H1 (cell line): Measurements from ENCODE around the gene PACSIN2.

Source experiments
- ATF2 ChIP-seq: IDR thresholded peaks from 2 replicates; pipeline ENCODE4 v1.6.1; 2012; ENCODE audit warnings: low read length, inconsistent platforms
- ATF3 ChIP-seq: IDR thresholded peaks from 2 replicates; pipeline ENCODE4 v1.6.1; 2011; ENCODE audit warnings: low read depth, mild to moderate bottlenecking, low read length; ENCODE audit not compliant: insufficient read depth
- CTCF ChIP-seq, 3 experiments: IDR thresholded peaks; 1 replicate in 2 of 3; 2 replicates in 1 of 3; pipeline versions ENCODE4 v1.5.1 to v1.6.1; 2011; ENCODE audit warnings: low read length in 3 of 3, mild to moderate bottlenecking in 3 of 3, inconsistent platforms in 2 of 3, low read depth in 1 of 3, moderate library complexity in 1 of 3; ENCODE audit not compliant: insufficient read depth in 1 of 3; ENCODE audit errors: control extremely low read depth in 1 of 3
- EP300 ChIP-seq, 2 experiments: IDR thresholded peaks; 1 replicate in 1 of 2; 2 replicates in 1 of 2; pipeline ENCODE4 v1.6.1; 2011 to 2012; ENCODE audit warnings: low read depth in 2 of 2, low read length in 2 of 2, mild to moderate bottlenecking in 2 of 2, borderline replicate concordance in 1 of 2, inconsistent platforms in 1 of 2, moderate library complexity in 1 of 2
- EZH2 ChIP-seq: fragments of 200-600 bp; sonication (generic); IDR thresholded peaks from 2 replicates; pipeline ENCODE4 v1.7.1; 2012; ENCODE audit warnings: low read depth, mild to moderate bottlenecking, moderate library complexity, low read length, inconsistent platforms; ENCODE audit not compliant: severe bottlenecking
- JUN ChIP-seq: IDR thresholded peaks from 2 replicates; pipeline ENCODE4 v1.6.1; 2011; ENCODE audit warnings: low read depth, mild to moderate bottlenecking, improper control_type of control experiment, low read length
- JUND ChIP-seq: IDR thresholded peaks from 2 replicates; pipeline ENCODE4 v1.6.1; 2011; ENCODE audit warnings: mild to moderate bottlenecking, improper control_type of control experiment, low read length

- TF ChIP-seq JUN = no peak
- no peak for TF ChIP-seq EP300 (IDR thresholded peaks at IDR 0.05; ENCODE audit: borderline replicate concordance in 1 of 2, low read depth in 2 of 2, low read length in 2 of 2)
- TF ChIP-seq CTCF (IDR thresholded peaks at IDR 0.05; ENCODE audit: control extremely low read depth in 1 of 3, insufficient read depth in 1 of 3, low read depth in 1 of 3, low read length in 3 of 3) = no peak
- TF ChIP-seq EZH2 = no peak
- TF ChIP-seq ATF3 = no peak
- TF ChIP-seq ATF2 = no peak
- no peak for TF ChIP-seq JUND
These were observed 711 bp upstream of the PACSIN2 start for GRCh38 chr22:43015677-43016042.
